K562 (cell line): ENCODE data around the gene BBC3. TPM values are rescaled to one million over a fixed set of nuclear protein-coding genes. Genes with fewer than 3 reads are reported as not detected.
A peak's percentile ranks its signal among the peaks of the same experiment; 100 is the strongest.

ENCODE experiments used
- ATAC-seq: fragments of 200-7000 bp; cut with Tn5 transposase; 3 replicates; pipeline ENCODE4 v1.9.1; 2020; ENCODE audit warnings: moderate library complexity
- Bru-seq: library from RNA; stranded (reverse); fragments of 400-500 nt; gene quantifications from one replicate; lab custom pipeline; 2021; lab: Mats Ljungman, UMichigan
- BruChase-seq, 2 experiments: library from RNA; stranded (reverse); fragments of 400-500 nt; gene quantifications; one replicate each; lab custom pipeline; 2021; lab: Mats Ljungman, UMichigan
- BruUV-seq: library from RNA; stranded (reverse); fragments of 400-500 nt; replicated peaks from 2 replicates; lab custom pipeline; 2021; lab: Mats Ljungman, UMichigan
- CTCF ChIA-PET: fragments of 300-600 bp; formaldehyde crosslinking; extraction: SDS; loops from one replicate; lab custom pipeline; 2021; ENCODE audit warnings: low intra/inter-chr PET ratio; lab: Yijun Ruan, JAX
- POLR2A ChIA-PET: fragments of 300-600, 350-650 bp; sonication (Branson Sonifier 250); formaldehyde crosslinking; extraction: SDS; loops from one replicate; lab custom pipeline; 2021; ENCODE audit warnings: antibody characterized with exemption, inconsistent platforms; lab: Yijun Ruan, JAX
- DNase-seq, 4 experiments: peaks; one replicate each; pipeline versions ENCODE4 v3.0.0 to v3.0.0-alpha.2; 2011 to 2018; ENCODE audit warnings: low spot score in 3 of 4, mixed read lengths in 3 of 4; ENCODE audit errors: extremely low read depth in 1 of 4
- FAIRE-seq: peaks from 2 replicates; lab custom pipeline; 2011; peaks lifted over from hg19 to GRCh38; lab: Jason Lieb, UNC
- H2AFZ ChIP-seq: 2 replicates; pipeline ENCODE4 v1.6.0; 2011; ENCODE audit warnings: low read depth, low read length, control low read depth, inconsistent platforms
- H3K27ac ChIP-seq: fragments of 200-600 bp; 3 replicates; pipeline ENCODE4 v1.8.0; 2011; ENCODE audit warnings: low read depth, mild to moderate bottlenecking, control low read depth, inconsistent platforms, low read length, moderate library complexity, mixed read lengths; ENCODE audit errors: extremely low read depth
- H3K27me3 ChIP-seq, 2 experiments: fragments of 300-600 bp in 1 of 2; 2 replicates in 1 of 2; 3 replicates in 1 of 2; pipeline versions ENCODE4 v1.6.0 to v1.8.0; 2011; ENCODE audit warnings: inconsistent platforms in 2 of 2, low read length in 2 of 2, mild to moderate bottlenecking in 1 of 2, mixed read lengths in 1 of 2, moderate library complexity in 1 of 2; ENCODE audit not compliant: control insufficient read depth in 2 of 2, insufficient read depth in 2 of 2
- H3K36me3 ChIP-seq: fragments of 300-600 bp; 3 replicates; pipeline ENCODE4 v1.8.0; 2011; ENCODE audit warnings: mild to moderate bottlenecking, low read length, inconsistent platforms; ENCODE audit not compliant: control insufficient read depth, insufficient read depth
- H3K4me1 ChIP-seq, 2 experiments: fragments of 200-600 bp in 1 of 2; replicated peaks in 1 of 2; 2 replicates in 1 of 2; 3 replicates in 1 of 2; pipeline versions ENCODE4 v1.5.1 to v1.8.0; 2011; ENCODE audit warnings: inconsistent platforms in 2 of 2, low read length in 2 of 2, mild to moderate bottlenecking in 1 of 2, mixed read lengths in 1 of 2, moderate library complexity in 1 of 2; ENCODE audit not compliant: control insufficient read depth in 2 of 2, insufficient read depth in 2 of 2
- H3K4me2 ChIP-seq: 2 replicates; pipeline ENCODE4 v1.6.1; 2011; ENCODE audit warnings: low read length, control low read depth, inconsistent platforms, mixed read lengths; ENCODE audit not compliant: insufficient read depth
- H3K4me3 ChIP-seq: fragments of 200-600 bp; sonication (generic), shearing (Covaris generic); 2 replicates; pipeline ENCODE4 v1.5.1; 2016; ENCODE audit warnings: control low read depth, inconsistent platforms
- H3K79me2 ChIP-seq: fragments of 200-600 bp; 3 replicates; pipeline ENCODE4 v1.8.0; 2011; ENCODE audit warnings: low read length, inconsistent platforms; ENCODE audit not compliant: control insufficient read depth, insufficient read depth
- H3K9ac ChIP-seq, 2 experiments: 2 replicates each; pipeline versions ENCODE4 v1.6.0 to v1.6.1; 2011; ENCODE audit warnings: low read depth in 2 of 2, low read length in 2 of 2, control low read depth in 1 of 2, inconsistent platforms in 1 of 2, mild to moderate bottlenecking in 1 of 2, mixed read lengths in 1 of 2; ENCODE audit not compliant: insufficient read depth in 1 of 2
- H3K9me1 ChIP-seq: one replicate; pipeline ENCODE4 v1.6.0; 2011; ENCODE audit warnings: inconsistent platforms, mild to moderate bottlenecking, low read length, moderate library complexity; ENCODE audit not compliant: control insufficient read depth, insufficient read depth
- H3K9me3 ChIP-seq: replicated peaks from 2 replicates; pipeline ENCODE4 v1.5.1; 2011; ENCODE audit warnings: low read depth, low read length, inconsistent platforms; ENCODE audit not compliant: control insufficient read depth, insufficient read depth
- H4K20me1 ChIP-seq: replicated peaks from 2 replicates; pipeline ENCODE4 v1.6.1; 2011; ENCODE audit warnings: low read length, inconsistent platforms, mixed read lengths; ENCODE audit not compliant: control insufficient read depth, insufficient read depth
- KDM5B ChIP-seq: fragments of 200-600 bp; sonication (generic); IDR thresholded peaks from 2 replicates; pipeline ENCODE4 v1.6.1; 2012; ENCODE audit warnings: low read depth, mild to moderate bottlenecking, moderate library complexity, low read length, control low read depth, inconsistent platforms; ENCODE audit not compliant: insufficient replicate concordance
- SIRT6 ChIP-seq: IDR thresholded peaks from one replicate; pipeline ENCODE4 v1.6.1; 2012; ENCODE audit warnings: low read depth, mild to moderate bottlenecking, control low read depth, inconsistent platforms, low read length, moderate library complexity
- TAF7 ChIP-seq: fragments of 450-650 bp; IDR thresholded peaks from 2 replicates; pipeline ENCODE4 v1.6.1; 2016; ENCODE audit warnings: missing genetic modification characterization, missing compliant biosample characterization
- TARDBP ChIP-seq: fragments of 450-650 bp; IDR thresholded peaks from 2 replicates; pipeline ENCODE4 v1.6.1; 2016
- WGBS: fragments of 100-300 bp; shearing (Covaris generic); methylation state at CpG from one replicate; pipeline ENCODE4 v1.1.6; 2016; ENCODE audit warnings: low coverage, mixed read lengths; ENCODE audit not compliant: insufficient coverage; ENCODE audit errors: missing lambda C conversion rate; 5-methylcytosine and 5-hydroxymethylcytosine counted together
- in situ Hi-C: fragments of 300-500 bp; cut with MboI; formaldehyde crosslinking; loops from 4 replicates; pipeline ENCODE4 v1.15.0; 2018; ENCODE audit warnings: inconsistent platforms, mixed read lengths
- intact Hi-C: fragments of 100-400 bp; cut with micrococcal nuclease; formaldehyde crosslinking; loops from 2 replicates; pipeline ENCODE4 v1.14.2; 2022
- long read RNA-seq, 3 experiments: library from polyadenylated mRNA in 2 of 3; library from RNA in 1 of 3; unstranded in 2 of 3; stranded (forward) in 1 of 3; transcript quantifications; one replicate each; pipeline ENCODE4 v2.0.0, GENCODE V29; 2019 to 2022
- polyA minus RNA-seq, 3 experiments: library from RNA; depleted of rRNA, polyadenylated mRNA; stranded (reverse); fragments of >200 nt; gene quantifications; 2 replicates each; pipeline ENCODE4 v1.2.3, GENCODE V29; 2011
- polyA plus RNA-seq, 8 experiments: library from polyadenylated mRNA; depleted of rRNA in 4 of 8; stranded (reverse) in 5 of 8; unstranded in 3 of 8; fragments of >200 nt; fragmentation: Nextera tagmentation in 2 of 8; fragmentation: Illumina TruSeq in 1 of 8; extraction: Ambion mirVana in 2 of 8; extraction: Trizol in 1 of 8; gene quantifications; 2 replicates each; pipeline versions ENCODE4 v1.2.1 to v1.2.3, GENCODE V29; 2011 to 2014; ENCODE audit warnings: inconsistent platforms in 1 of 8, missing spikeins in 1 of 8
- total RNA-seq, 7 experiments: library from RNA; depleted of rRNA in 6 of 7; stranded (reverse); fragments of >200 nt in 6 of 7; fragmentation: Illumina TruSeq in 2 of 7; extraction: Trizol in 2 of 7; gene quantifications; 2 replicates each; pipeline versions ENCODE4 v1.2.1 to v1.2.3, GENCODE V29; 2011 to 2021; ENCODE audit warnings: low replicate concordance in 1 of 7
- TF ChIP-seq, protein P1 (sequence below): fragments of 250-450 bp; sonication (Bioruptor Pico); IDR thresholded peaks from 2 replicates; pipeline ENCODE4 v1.8.0; 2022; ENCODE audit warnings: inconsistent platforms, mild to moderate bottlenecking, moderate library complexity, borderline replicate concordance
- TF ChIP-seq, protein P2 (sequence below): sonication (generic); formaldehyde crosslinking; IDR thresholded peaks from 2 replicates; pipeline ENCODE4 v1.8.0; 2023; ENCODE audit warnings: mild to moderate bottlenecking, missing genetic modification reagents
- TF ChIP-seq, protein P3 (sequence below): fragments of 250-450 bp; sonication (Bioruptor Pico); IDR thresholded peaks from 2 replicates; pipeline ENCODE4 v1.5.0; 2022; ENCODE audit warnings: mild to moderate bottlenecking

Gene BBC3, protein sequence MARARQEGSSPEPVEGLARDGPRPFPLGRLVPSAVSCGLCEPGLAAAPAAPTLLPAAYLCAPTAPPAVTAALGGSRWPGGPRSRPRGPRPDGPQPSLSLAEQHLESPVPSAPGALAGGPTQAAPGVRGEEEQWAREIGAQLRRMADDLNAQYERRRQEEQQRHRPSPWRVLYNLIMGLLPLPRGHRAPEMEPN
- total RNA-seq (2011; cell fraction: chromatin; rRNA removed; ENCODE audit: low replicate concordance), result 13.0 and 34.2 TPM in 2 replicates
- 21.8 and 26.8 TPM in 2 replicates for total RNA-seq (2011; cell fraction: nucleolus; rRNA removed)
- total RNA-seq (2011; cell fraction: nucleoplasm; rRNA removed), result 20.2 and 20.6 TPM in 2 replicates
- total RNA-seq (2014; rRNA removed) (25.2 and 26.9 TPM in 2 replicates), total RNA-seq (2014; rRNA removed; fragmentation: Illumina TruSeq; extraction: Trizol) (3.5 and 4.1 TPM in 2 replicates), total RNA-seq (2015; rRNA removed; fragmentation: Illumina TruSeq; extraction: Trizol) (5.3 and 5.4 TPM in 2 replicates), total RNA-seq (2021) (20.3 and 30.7 TPM in 2 replicates), polyA plus RNA-seq (2011; rRNA removed) (4.8 and 4.9 TPM in 2 replicates), polyA plus RNA-seq (2014; fragmentation: Illumina TruSeq; extraction: Trizol) (2.0 and 11.7 TPM in 2 replicates), polyA plus RNA-seq (2014; fragmentation: Nextera tagmentation; extraction: Ambion mirVana) (under 1 TPM; 0.15 to 0.32 TPM), polyA plus RNA-seq (2014; rRNA removed) (21.6 and 22.5 TPM in 2 replicates), polyA minus RNA-seq (2011; rRNA and poly(A)+ RNA removed) (1.6 and 2.1 TPM in 2 replicates), Bru-seq, nascent RNA (percentile 76 among the genes with signal in this experiment), BruChase-seq, experiment 1, labeled RNA remaining after a 2-hour chase (percentile 68 among the genes with signal in this experiment), BruChase-seq, experiment 2, labeled RNA remaining after a 6-hour chase (percentile 68 among the genes with signal in this experiment)
- 5.7 and 20.0 TPM in 2 replicates for polyA plus RNA-seq (2011; cell fraction: cytosol; rRNA removed)
- 8.9 and 16.4 TPM in 2 replicates for polyA plus RNA-seq (2011; cell fraction: nucleus; rRNA removed)
- polyA plus RNA-seq (2012), result 8.9 and 29.3 TPM in 2 replicates
- 6.3 and 11.0 TPM in 2 replicates for polyA minus RNA-seq (2011; cell fraction: cytosol; rRNA and poly(A)+ RNA removed)
- polyA minus RNA-seq (2011; cell fraction: nucleus; rRNA and poly(A)+ RNA removed), result 4.8 and 6.2 TPM in 2 replicates
- long read RNA-seq, experiment 1, transcript BBC3-203 (4 exons, 1,838 nt), result minor isoform, 6 of 71 reads
- long read RNA-seq, experiment 1, transcript BBC3-206 (1 exons, 1,747 nt), result major isoform, 44 of 71 reads
- long read RNA-seq, experiment 1, partial matches to known transcripts, result 5 of 71 reads
- long read RNA-seq, experiment 1, other reads (novel, unspliced or antisense), result 16 of 71 reads
- long read RNA-seq, experiment 2, transcript BBC3-203 (4 exons, 1,838 nt), result major isoform, 8 of 20 reads
- long read RNA-seq, experiment 2, partial matches to known transcripts, result 2 of 20 reads
- long read RNA-seq, experiment 2, other reads (novel, unspliced or antisense), result 8 of 20 reads
- long read RNA-seq, experiment 3, partial matches to known transcripts, result 0 of 8 reads
- long read RNA-seq, experiment 3, other reads (novel, unspliced or antisense), result 7 of 8 reads

DNA sequence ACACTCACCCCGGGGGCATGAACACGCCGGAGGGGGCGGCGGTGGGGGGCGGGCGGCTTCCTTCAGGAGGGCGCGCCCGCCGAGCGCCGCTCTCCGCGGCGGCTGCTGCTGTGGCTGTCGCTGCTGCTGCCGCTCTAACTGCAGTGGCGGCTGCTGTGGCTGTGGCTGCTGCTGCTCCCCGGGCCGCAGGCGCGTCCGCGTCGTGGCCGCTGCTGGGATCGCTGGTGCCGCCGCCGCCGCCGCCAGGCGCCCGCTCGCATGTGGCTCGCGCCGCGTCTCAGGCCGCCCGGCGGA lies at the start of gene BBC3:
TSS of gene BBC3 (minus strand) at position 279 of the 294 bp plus-strand sequence. CDS start 2,768 bp downstream, outside the sequence.
- Histone ChIP-seq H3K4me3 (peak within 1 kb of the TSS; percentile 100), H3K27ac (peak within 1 kb of the TSS; percentile 93), H3K36me3 (no peaks in the 10 kb centered on the region), H2AFZ (peak within 1 kb of the TSS; percentile 99), H4K20me1 (peaks cover 17% of the 10 kb centered on the region; the same call in 1 of the 2 replicates), H3K9me1 (no peaks in the 10 kb centered on the region), H3K4me2 (peak within 1 kb of the TSS; percentile 100), H3K4me1 (peaks cover 20 to 66% of the 10 kb centered on the region in 2 experiments), H3K79me2 (peaks cover 42% of the 10 kb centered on the region), H3K9ac (peak within 1 kb of the TSS; percentile 87 to 99), H3K27me3 (no peaks in the 10 kb centered on the region; a peak in 1 of 5 replicates), H3K9me3 (no peaks in the 10 kb centered on the region)
- in situ Hi-C loops (no loop called here), intact Hi-C loops (no loop called here)
- CTCF ChIA-PET, result interaction anchor here (0.6 kb wide), 1 partner anchor 17 kb away, joined by 3 read pairs; no protein-coding TSS in a partner anchor
- peak; percentile 18 for ATAC-seq
- 1% methylated on average over 20 of the region's 43 CpGs for WGBS
- FAIRE-seq, result no peak
- BruUV-seq, result no TSS peak
- no peak for DNase-seq
- POLR2A ChIA-PET, result no interaction called here
- TF ChIP-seq, protein P1, sequence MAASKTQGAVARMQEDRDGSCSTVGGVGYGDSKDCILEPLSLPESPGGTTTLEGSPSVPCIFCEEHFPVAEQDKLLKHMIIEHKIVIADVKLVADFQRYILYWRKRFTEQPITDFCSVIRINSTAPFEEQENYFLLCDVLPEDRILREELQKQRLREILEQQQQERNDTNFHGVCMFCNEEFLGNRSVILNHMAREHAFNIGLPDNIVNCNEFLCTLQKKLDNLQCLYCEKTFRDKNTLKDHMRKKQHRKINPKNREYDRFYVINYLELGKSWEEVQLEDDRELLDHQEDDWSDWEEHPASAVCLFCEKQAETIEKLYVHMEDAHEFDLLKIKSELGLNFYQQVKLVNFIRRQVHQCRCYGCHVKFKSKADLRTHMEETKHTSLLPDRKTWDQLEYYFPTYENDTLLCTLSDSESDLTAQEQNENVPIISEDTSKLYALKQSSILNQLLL (CRISPR knock-in tag), result no peak
- TF ChIP-seq SIRT6 (no peak), TAF7 (no peak), KDM5B (peak; percentile 25), TARDBP (no peak)
- TF ChIP-seq, protein P2, sequence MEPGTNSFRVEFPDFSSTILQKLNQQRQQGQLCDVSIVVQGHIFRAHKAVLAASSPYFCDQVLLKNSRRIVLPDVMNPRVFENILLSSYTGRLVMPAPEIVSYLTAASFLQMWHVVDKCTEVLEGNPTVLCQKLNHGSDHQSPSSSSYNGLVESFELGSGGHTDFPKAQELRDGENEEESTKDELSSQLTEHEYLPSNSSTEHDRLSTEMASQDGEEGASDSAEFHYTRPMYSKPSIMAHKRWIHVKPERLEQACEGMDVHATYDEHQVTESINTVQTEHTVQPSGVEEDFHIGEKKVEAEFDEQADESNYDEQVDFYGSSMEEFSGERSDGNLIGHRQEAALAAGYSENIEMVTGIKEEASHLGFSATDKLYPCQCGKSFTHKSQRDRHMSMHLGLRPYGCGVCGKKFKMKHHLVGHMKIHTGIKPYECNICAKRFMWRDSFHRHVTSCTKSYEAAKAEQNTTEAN, result no peak
- TF ChIP-seq, protein P3, sequence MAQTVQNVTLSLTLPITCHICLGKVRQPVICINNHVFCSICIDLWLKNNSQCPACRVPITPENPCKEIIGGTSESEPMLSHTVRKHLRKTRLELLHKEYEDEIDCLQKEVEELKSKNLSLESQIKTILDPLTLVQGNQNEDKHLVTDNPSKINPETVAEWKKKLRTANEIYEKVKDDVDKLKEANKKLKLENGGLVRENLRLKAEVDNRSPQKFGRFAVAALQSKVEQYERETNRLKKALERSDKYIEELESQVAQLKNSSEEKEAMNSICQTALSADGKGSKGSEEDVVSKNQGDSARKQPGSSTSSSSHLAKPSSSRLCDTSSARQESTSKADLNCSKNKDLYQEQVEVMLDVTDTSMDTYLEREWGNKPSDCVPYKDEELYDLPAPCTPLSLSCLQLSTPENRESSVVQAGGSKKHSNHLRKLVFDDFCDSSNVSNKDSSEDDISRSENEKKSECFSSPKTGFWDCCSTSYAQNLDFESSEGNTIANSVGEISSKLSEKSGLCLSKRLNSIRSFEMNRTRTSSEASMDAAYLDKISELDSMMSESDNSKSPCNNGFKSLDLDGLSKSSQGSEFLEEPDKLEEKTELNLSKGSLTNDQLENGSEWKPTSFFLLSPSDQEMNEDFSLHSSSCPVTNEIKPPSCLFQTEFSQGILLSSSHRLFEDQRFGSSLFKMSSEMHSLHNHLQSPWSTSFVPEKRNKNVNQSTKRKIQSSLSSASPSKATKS, result no peak
